BE2C (cell line): ENCODE data around the gene CCDC106.

Experiments
- DNase-seq: peaks from one replicate; pipeline ENCODE4 v3.0.0-alpha.2; 2020
- H3K27me3 ChIP-seq: fragments of 250-450 bp; sonication (Bioruptor Pico); 2 replicates; pipeline ENCODE4 v1.5.1; 2020; ENCODE audit warnings: mild to moderate bottlenecking
- H3K36me3 ChIP-seq: fragments of 250-450 bp; sonication (Bioruptor Pico); 2 replicates; pipeline ENCODE4 v1.5.1; 2020; ENCODE audit warnings: mild to moderate bottlenecking
- H3K4me1 ChIP-seq: fragments of 250-450 bp; sonication (Bioruptor Pico); 2 replicates; pipeline ENCODE4 v1.5.1; 2020
- H3K4me3 ChIP-seq: 2 replicates; pipeline ENCODE4 v1.5.1; 2011; ENCODE audit warnings: low read depth, low read length
- H3K9me3 ChIP-seq: fragments of 250-450 bp; sonication (Bioruptor Pico); 2 replicates; pipeline ENCODE4 v1.5.1; 2020
- CTCF ChIP-seq: IDR thresholded peaks from 2 replicates; pipeline ENCODE4 v1.5.1; 2012; ENCODE audit warnings: mild to moderate bottlenecking, low read depth, low read length

The CCDC106 gene

GRCh38 chr19:55641426-55642152, 6.4 kb upstream of the CCDC106 start:
- peak overlapping the region; percentile 90 for H3K4me3 ChIP-seq
- H3K4me1 ChIP-seq = peaks cover 6% of the 10 kb centered on the region
- H3K36me3 ChIP-seq = peaks cover 14% of the 10 kb centered on the region
- TF ChIP-seq CTCF = no peak
- peak; percentile 33 for DNase-seq
- no peaks in the 10 kb centered on the region for H3K9me3 ChIP-seq
- no peaks in the 10 kb centered on the region for H3K27me3 ChIP-seq

- TF ChIP-seq CTCF = no peak
Observed at GRCh38 chr19:55642153-55643002, 5.6 kb upstream of the CCDC106 start.

GRCh38 chr19:55643003-55643886, 4.8 kb upstream of the CCDC106 start, which contains the start of gene ZNF581:
Gene ZNF581, plus strand, starts transcription at chr19:55643649. Its CDS starts 923 bp downstream, at chr19:55644572.
- Histone ChIP-seq H3K36me3 (peaks cover 17% of the 10 kb centered on the region), H3K27me3 (no peaks in the 10 kb centered on the region), H3K4me1 (peaks cover 9% of the 10 kb centered on the region), H3K4me3 (peak within 1 kb of the TSS; percentile 90), H3K9me3 (no peaks in the 10 kb centered on the region)
- DNase-seq = peak; percentile 80
- TF ChIP-seq CTCF = no peak

More at GRCh38 chr19:55642153-55643002, 5.6 kb upstream of the CCDC106 start:
- H3K4me1 ChIP-seq = peaks cover 9% of the 10 kb centered on the region
- no peaks in the 10 kb centered on the region for H3K9me3 ChIP-seq
- H3K27me3 ChIP-seq = no peaks in the 10 kb centered on the region
- peak overlapping the region; percentile 90 for H3K4me3 ChIP-seq
- H3K36me3 ChIP-seq = peaks cover 17% of the 10 kb centered on the region
- peak; percentile 39 for DNase-seq

- Histone ChIP-seq H3K4me3 (peak overlapping the region; percentile 90), H3K4me1 (peaks cover 9% of the 10 kb centered on the region), H3K9me3 (no peaks in the 10 kb centered on the region), H3K27me3 (no peaks in the 10 kb centered on the region), H3K36me3 (peaks cover 17% of the 10 kb centered on the region)
- no peak for TF ChIP-seq CTCF
- DNase-seq = no peak
Observed at GRCh38 chr19:55643887-55644176, 4.2 kb upstream of the CCDC106 start.

GRCh38 chr19:55644191-55644833, 3.7 kb upstream of the CCDC106 start:
- peak overlapping the region; percentile 90 for H3K4me3 ChIP-seq
- no peak for DNase-seq
- H3K27me3 ChIP-seq = no peaks in the 10 kb centered on the region
- H3K9me3 ChIP-seq = no peaks in the 10 kb centered on the region
- H3K4me1 ChIP-seq = peaks cover 9% of the 10 kb centered on the region
- no peak for TF ChIP-seq CTCF
- H3K36me3 ChIP-seq = peaks cover 17% of the 10 kb centered on the region
